WTC11 (cell line): ENCODE measurements around the gene COX6B1. TPM values are rescaled to one million over a fixed set of nuclear protein-coding genes. Genes with fewer than 3 reads are reported as not detected.
A peak's percentile ranks its signal among the peaks of the same experiment; 100 is the strongest.

Source experiments
- CREM ChIP-seq: sonication (generic); formaldehyde crosslinking; IDR thresholded peaks from 2 replicates; pipeline ENCODE4 v1.8.1; 2022; ENCODE audit warnings: mild to moderate bottlenecking, missing genetic modification reagents, moderate library complexity
- EMX1 ChIP-seq: fragments of 250-450 bp; sonication (Bioruptor Pico); IDR thresholded peaks from 2 replicates; pipeline ENCODE4 v1.8.0; 2021; ENCODE audit warnings: mild to moderate bottlenecking
- GRHL2 ChIP-seq: fragments of 250-450 bp; sonication (Bioruptor Pico); IDR thresholded peaks from 2 replicates; pipeline ENCODE4 v1.8.0; 2022; ENCODE audit warnings: mild to moderate bottlenecking, moderate library complexity; ENCODE audit not compliant: insufficient replicate concordance, severe bottlenecking
- KAT7 ChIP-seq: sonication (generic); formaldehyde crosslinking; IDR thresholded peaks from 2 replicates; pipeline ENCODE4 v1.8.1; 2023; ENCODE audit warnings: missing genetic modification reagents, mild to moderate bottlenecking, borderline replicate concordance
- MYBL2 ChIP-seq: sonication (generic); formaldehyde crosslinking; IDR thresholded peaks from 2 replicates; pipeline ENCODE4 v1.8.1; 2023; ENCODE audit warnings: mild to moderate bottlenecking, moderate library complexity, missing genetic modification reagents
- NFATC4 ChIP-seq: fragments of 250-450 bp; sonication (Bioruptor Pico); IDR thresholded peaks from 2 replicates; pipeline ENCODE4 v1.9.0; 2021; ENCODE audit warnings: mild to moderate bottlenecking
- NFE2L1 ChIP-seq: sonication (generic); formaldehyde crosslinking; IDR thresholded peaks from 2 replicates; pipeline ENCODE4 v1.8.1; 2023; ENCODE audit warnings: missing genetic modification reagents
- NFYB ChIP-seq: sonication (generic); formaldehyde crosslinking; conservative IDR thresholded peaks from 2 replicates; pipeline ENCODE4 v1.8.0; 2022; ENCODE audit warnings: low read depth, missing genetic modification reagents
- NR1H2 ChIP-seq: sonication (generic); formaldehyde crosslinking; IDR thresholded peaks from 2 replicates; pipeline ENCODE4 v1.9.0; 2021; ENCODE audit warnings: mild to moderate bottlenecking, moderate library complexity, missing genetic modification reagents
- NR2C2 ChIP-seq: sonication (generic); formaldehyde crosslinking; IDR thresholded peaks from 2 replicates; pipeline ENCODE4 v1.8.0; 2022; ENCODE audit warnings: mild to moderate bottlenecking, missing genetic modification reagents
- RELA ChIP-seq: sonication (generic); formaldehyde crosslinking; IDR thresholded peaks from 2 replicates; pipeline ENCODE4 v1.8.1; 2022; ENCODE audit warnings: missing genetic modification reagents, mild to moderate bottlenecking, borderline replicate concordance
- SMAD4 ChIP-seq: sonication (generic); formaldehyde crosslinking; IDR thresholded peaks from 2 replicates; pipeline ENCODE4 v1.8.0; 2022; ENCODE audit warnings: mild to moderate bottlenecking, missing genetic modification reagents
- TCF7 ChIP-seq: sonication (generic); formaldehyde crosslinking; IDR thresholded peaks from 2 replicates; pipeline ENCODE4 v1.8.0; 2022; ENCODE audit warnings: mild to moderate bottlenecking, low read depth, missing genetic modification reagents, moderate library complexity
- TEAD1 ChIP-seq: sonication (generic); formaldehyde crosslinking; IDR thresholded peaks from 2 replicates; pipeline ENCODE4 v1.8.0; 2022; ENCODE audit warnings: mild to moderate bottlenecking, missing genetic modification reagents
- TEAD4 ChIP-seq: sonication (generic); formaldehyde crosslinking; IDR thresholded peaks from 2 replicates; pipeline ENCODE4 v1.8.0; 2022; ENCODE audit warnings: mild to moderate bottlenecking, missing genetic modification reagents
- ZBTB21 ChIP-seq: sonication (generic); formaldehyde crosslinking; IDR thresholded peaks from 2 replicates; pipeline ENCODE4 v1.8.1; 2023; ENCODE audit warnings: mild to moderate bottlenecking, missing genetic modification reagents, borderline replicate concordance
- ZNF121 ChIP-seq: sonication (generic); formaldehyde crosslinking; IDR thresholded peaks from 2 replicates; pipeline ENCODE4 v1.8.0; 2023; ENCODE audit warnings: missing genetic modification reagents
- ZNF138 ChIP-seq: sonication (generic); formaldehyde crosslinking; conservative IDR thresholded peaks from 2 replicates; pipeline ENCODE4 v1.8.1; 2022; ENCODE audit warnings: mild to moderate bottlenecking, moderate library complexity, missing genetic modification reagents
- ZNF317 ChIP-seq: sonication (generic); formaldehyde crosslinking; IDR thresholded peaks from 2 replicates; pipeline ENCODE4 v1.8.1; 2023; ENCODE audit warnings: low read depth, mild to moderate bottlenecking, moderate library complexity, missing genetic modification reagents, borderline replicate concordance
- ZNF671 ChIP-seq: fragments of 250-450 bp; sonication (Bioruptor Pico); IDR thresholded peaks from 2 replicates; pipeline ENCODE4 v1.8.0; 2021; ENCODE audit warnings: mild to moderate bottlenecking
- total RNA-seq: library from RNA; stranded (reverse); gene quantifications from 3 replicates; pipeline ENCODE4 v1.2.3, GENCODE V29; 2021
- TF ChIP-seq, protein P1 (sequence below): sonication (generic); formaldehyde crosslinking; IDR thresholded peaks from 2 replicates; pipeline ENCODE4 v1.8.0; 2022; ENCODE audit warnings: mild to moderate bottlenecking, missing genetic modification reagents
- TF ChIP-seq, protein P2 (sequence below): sonication (generic); formaldehyde crosslinking; IDR thresholded peaks from 2 replicates; pipeline ENCODE4 v1.8.1; 2023; ENCODE audit warnings: mild to moderate bottlenecking, missing genetic modification reagents
- TF ChIP-seq, protein P3 (sequence below): sonication (generic); formaldehyde crosslinking; IDR thresholded peaks from 2 replicates; pipeline ENCODE4 v1.8.0; 2023; ENCODE audit warnings: missing genetic modification reagents
- TF ChIP-seq, protein P4 (sequence below): fragments of 250-450 bp; sonication (Bioruptor Pico); IDR thresholded peaks from 2 replicates; pipeline ENCODE4 v1.9.0; 2021; ENCODE audit warnings: mild to moderate bottlenecking
- TF ChIP-seq, protein P5 (sequence below): fragments of 250-450 bp; sonication (Bioruptor Pico); conservative IDR thresholded peaks from 2 replicates; pipeline ENCODE4 v1.9.0; 2021; ENCODE audit warnings: mild to moderate bottlenecking
- TF ChIP-seq, protein P6 (sequence below): sonication (generic); formaldehyde crosslinking; IDR thresholded peaks from 2 replicates; pipeline ENCODE4 v1.8.1; 2022; ENCODE audit warnings: missing genetic modification reagents, borderline replicate concordance
- TF ChIP-seq, protein P7 (sequence below): sonication (generic); formaldehyde crosslinking; IDR thresholded peaks from 2 replicates; pipeline ENCODE4 v1.8.1; 2022; ENCODE audit warnings: low read depth, mild to moderate bottlenecking, moderate library complexity, missing genetic modification reagents, borderline replicate concordance
- TF ChIP-seq, protein P8 (sequence below): fragments of 200-600 bp; IDR thresholded peaks from 2 replicates; pipeline ENCODE4 v1.8.0; 2022; ENCODE audit warnings: antibody characterized with exemption

The COX6B1 gene
- total RNA-seq, 1 experiment from 2014 or later, result 536 TPM

DNA sequence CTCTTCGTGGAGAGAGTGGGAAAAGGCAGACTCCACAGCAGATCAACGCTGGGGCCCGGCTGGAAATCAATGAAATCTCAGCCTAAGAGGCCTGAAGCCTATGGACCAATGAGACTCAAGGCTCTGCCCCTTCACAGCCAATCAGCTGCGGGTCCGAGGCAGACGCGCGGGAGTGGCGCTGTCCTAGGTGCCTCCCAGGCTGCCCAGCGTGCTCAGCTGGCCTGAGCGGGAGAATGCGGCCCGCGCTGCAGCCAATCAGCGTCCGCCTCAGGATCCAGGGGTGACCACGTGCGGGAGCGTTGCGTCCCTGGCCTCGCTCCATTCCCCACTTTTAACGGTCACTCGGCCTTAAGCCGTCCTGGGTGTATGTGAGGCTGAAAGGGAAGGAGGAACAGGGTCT lies 56.1 kb downstream of the COX6B1 start, which contains the start of gene ZBTB32 (continued):
- TF ChIP-seq MYBL2 (peak; percentile 88), ZBTB21 (CRISPR knock-in tag) (peak; percentile 90), ZNF121 (CRISPR knock-in tag) (peak; percentile 84; the same call in 1 of the 2 replicates), SMAD4 (CRISPR knock-in tag) (peak; percentile 94), NFYB (CRISPR knock-in tag) (peak; percentile 90), CREM (peak; percentile 61; the same call in 1 of the 2 replicates), TEAD4 (CRISPR knock-in tag) (peak; percentile 97), NR2C2 (CRISPR knock-in tag) (peak; percentile 83), NFE2L1 (peak; percentile 98; the same call in 1 of the 2 replicates), TCF7 (CRISPR knock-in tag) (peak; percentile 95), KAT7 (CRISPR knock-in tag) (no peak), NR1H2 (peak; percentile 86; the same call in 1 of the 2 replicates), RELA (peak; percentile 93), ZNF317 (CRISPR knock-in tag) (no peak; the same call in 1 of the 2 replicates), GRHL2 (CRISPR knock-in tag) (no peak), TEAD1 (CRISPR knock-in tag) (peak; percentile 98), ZNF138 (CRISPR knock-in tag) (peak; percentile 86), ZNF671 (no peak), NFATC4 (CRISPR knock-in tag) (no peak), EMX1 (no peak)
- TF ChIP-seq, protein P1, sequence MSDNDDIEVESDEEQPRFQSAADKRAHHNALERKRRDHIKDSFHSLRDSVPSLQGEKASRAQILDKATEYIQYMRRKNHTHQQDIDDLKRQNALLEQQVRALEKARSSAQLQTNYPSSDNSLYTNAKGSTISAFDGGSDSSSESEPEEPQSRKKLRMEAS (CRISPR knock-in tag), result peak; percentile 99
- TF ChIP-seq, protein P2, sequence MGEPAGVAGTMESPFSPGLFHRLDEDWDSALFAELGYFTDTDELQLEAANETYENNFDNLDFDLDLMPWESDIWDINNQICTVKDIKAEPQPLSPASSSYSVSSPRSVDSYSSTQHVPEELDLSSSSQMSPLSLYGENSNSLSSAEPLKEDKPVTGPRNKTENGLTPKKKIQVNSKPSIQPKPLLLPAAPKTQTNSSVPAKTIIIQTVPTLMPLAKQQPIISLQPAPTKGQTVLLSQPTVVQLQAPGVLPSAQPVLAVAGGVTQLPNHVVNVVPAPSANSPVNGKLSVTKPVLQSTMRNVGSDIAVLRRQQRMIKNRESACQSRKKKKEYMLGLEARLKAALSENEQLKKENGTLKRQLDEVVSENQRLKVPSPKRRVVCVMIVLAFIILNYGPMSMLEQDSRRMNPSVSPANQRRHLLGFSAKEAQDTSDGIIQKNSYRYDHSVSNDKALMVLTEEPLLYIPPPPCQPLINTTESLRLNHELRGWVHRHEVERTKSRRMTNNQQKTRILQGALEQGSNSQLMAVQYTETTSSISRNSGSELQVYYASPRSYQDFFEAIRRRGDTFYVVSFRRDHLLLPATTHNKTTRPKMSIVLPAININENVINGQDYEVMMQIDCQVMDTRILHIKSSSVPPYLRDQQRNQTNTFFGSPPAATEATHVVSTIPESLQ (CRISPR knock-in tag), result peak; percentile 63; the same call in 1 of the 2 replicates
- TF ChIP-seq, protein P3, sequence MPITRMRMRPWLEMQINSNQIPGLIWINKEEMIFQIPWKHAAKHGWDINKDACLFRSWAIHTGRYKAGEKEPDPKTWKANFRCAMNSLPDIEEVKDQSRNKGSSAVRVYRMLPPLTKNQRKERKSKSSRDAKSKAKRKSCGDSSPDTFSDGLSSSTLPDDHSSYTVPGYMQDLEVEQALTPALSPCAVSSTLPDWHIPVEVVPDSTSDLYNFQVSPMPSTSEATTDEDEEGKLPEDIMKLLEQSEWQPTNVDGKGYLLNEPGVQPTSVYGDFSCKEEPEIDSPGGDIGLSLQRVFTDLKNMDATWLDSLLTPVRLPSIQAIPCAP, result peak; percentile 83; the same call in 1 of the 2 replicates
- TF ChIP-seq, protein P4, sequence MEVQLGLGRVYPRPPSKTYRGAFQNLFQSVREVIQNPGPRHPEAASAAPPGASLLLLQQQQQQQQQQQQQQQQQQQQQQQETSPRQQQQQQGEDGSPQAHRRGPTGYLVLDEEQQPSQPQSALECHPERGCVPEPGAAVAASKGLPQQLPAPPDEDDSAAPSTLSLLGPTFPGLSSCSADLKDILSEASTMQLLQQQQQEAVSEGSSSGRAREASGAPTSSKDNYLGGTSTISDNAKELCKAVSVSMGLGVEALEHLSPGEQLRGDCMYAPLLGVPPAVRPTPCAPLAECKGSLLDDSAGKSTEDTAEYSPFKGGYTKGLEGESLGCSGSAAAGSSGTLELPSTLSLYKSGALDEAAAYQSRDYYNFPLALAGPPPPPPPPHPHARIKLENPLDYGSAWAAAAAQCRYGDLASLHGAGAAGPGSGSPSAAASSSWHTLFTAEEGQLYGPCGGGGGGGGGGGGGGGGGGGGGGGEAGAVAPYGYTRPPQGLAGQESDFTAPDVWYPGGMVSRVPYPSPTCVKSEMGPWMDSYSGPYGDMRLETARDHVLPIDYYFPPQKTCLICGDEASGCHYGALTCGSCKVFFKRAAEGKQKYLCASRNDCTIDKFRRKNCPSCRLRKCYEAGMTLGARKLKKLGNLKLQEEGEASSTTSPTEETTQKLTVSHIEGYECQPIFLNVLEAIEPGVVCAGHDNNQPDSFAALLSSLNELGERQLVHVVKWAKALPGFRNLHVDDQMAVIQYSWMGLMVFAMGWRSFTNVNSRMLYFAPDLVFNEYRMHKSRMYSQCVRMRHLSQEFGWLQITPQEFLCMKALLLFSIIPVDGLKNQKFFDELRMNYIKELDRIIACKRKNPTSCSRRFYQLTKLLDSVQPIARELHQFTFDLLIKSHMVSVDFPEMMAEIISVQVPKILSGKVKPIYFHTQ (CRISPR knock-in tag), result no peak
- TF ChIP-seq, protein P5, sequence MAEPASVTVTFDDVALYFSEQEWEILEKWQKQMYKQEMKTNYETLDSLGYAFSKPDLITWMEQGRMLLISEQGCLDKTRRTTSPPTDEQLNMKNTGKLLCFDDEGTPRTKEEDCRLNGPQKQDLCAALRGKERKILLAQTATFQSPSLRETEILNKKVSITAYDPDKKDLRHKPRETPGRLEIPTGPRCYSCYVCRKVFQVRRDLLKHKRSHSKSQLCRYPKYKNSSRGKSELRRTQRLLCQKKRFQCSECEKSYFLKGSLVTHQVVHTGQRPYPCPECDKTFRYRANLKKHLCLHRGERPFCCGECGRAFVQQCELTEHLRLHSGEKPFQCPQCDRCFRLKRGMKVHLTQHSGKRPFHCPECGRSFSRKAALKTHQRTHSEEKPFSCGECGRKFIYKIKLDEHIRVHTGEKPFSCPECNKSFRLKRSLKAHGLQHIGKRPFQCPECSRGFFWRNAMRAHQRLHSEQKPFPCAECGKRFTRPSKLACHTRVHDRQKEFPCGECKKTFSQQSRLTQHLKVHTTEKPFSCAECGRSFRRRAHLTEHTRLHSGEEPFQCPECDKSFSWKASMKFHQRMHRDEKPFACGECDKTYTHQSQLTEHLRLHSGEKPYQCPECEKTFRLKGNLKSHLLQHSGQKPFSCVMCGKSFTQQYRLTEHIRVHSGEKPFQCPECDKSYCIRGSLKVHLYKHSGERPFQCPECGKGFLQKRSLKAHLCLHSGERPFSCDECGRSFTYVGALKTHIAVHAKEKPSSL (CRISPR knock-in tag), result no peak
- TF ChIP-seq, protein P6, sequence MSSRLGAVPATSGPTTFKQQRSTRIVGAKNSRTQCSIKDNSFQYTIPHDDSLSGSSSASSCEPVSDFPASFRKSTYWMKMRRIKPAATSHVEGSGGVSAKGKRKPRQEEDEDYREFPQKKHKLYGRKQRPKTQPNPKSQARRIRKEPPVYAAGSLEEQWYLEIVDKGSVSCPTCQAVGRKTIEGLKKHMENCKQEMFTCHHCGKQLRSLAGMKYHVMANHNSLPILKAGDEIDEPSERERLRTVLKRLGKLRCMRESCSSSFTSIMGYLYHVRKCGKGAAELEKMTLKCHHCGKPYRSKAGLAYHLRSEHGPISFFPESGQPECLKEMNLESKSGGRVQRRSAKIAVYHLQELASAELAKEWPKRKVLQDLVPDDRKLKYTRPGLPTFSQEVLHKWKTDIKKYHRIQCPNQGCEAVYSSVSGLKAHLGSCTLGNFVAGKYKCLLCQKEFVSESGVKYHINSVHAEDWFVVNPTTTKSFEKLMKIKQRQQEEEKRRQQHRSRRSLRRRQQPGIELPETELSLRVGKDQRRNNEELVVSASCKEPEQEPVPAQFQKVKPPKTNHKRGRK (CRISPR knock-in tag), result no peak
- TF ChIP-seq, protein P7, sequence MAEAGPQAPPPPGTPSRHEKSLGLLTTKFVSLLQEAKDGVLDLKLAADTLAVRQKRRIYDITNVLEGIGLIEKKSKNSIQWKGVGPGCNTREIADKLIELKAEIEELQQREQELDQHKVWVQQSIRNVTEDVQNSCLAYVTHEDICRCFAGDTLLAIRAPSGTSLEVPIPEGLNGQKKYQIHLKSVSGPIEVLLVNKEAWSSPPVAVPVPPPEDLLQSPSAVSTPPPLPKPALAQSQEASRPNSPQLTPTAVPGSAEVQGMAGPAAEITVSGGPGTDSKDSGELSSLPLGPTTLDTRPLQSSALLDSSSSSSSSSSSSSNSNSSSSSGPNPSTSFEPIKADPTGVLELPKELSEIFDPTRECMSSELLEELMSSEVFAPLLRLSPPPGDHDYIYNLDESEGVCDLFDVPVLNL (CRISPR knock-in tag), result peak; percentile 87; the same call in 1 of the 2 replicates
- TF ChIP-seq, protein P8, sequence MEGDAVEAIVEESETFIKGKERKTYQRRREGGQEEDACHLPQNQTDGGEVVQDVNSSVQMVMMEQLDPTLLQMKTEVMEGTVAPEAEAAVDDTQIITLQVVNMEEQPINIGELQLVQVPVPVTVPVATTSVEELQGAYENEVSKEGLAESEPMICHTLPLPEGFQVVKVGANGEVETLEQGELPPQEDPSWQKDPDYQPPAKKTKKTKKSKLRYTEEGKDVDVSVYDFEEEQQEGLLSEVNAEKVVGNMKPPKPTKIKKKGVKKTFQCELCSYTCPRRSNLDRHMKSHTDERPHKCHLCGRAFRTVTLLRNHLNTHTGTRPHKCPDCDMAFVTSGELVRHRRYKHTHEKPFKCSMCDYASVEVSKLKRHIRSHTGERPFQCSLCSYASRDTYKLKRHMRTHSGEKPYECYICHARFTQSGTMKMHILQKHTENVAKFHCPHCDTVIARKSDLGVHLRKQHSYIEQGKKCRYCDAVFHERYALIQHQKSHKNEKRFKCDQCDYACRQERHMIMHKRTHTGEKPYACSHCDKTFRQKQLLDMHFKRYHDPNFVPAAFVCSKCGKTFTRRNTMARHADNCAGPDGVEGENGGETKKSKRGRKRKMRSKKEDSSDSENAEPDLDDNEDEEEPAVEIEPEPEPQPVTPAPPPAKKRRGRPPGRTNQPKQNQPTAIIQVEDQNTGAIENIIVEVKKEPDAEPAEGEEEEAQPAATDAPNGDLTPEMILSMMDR, result no peak
